A673 (cell line): ENCODE results near the gene SLC66A2. TPM values are rescaled to one million over a fixed set of nuclear protein-coding genes. Genes with fewer than 3 reads are reported as not detected.
"Not testable (repeated sequence)": the region's sequence is repeated elsewhere in the genome, so short reads cannot be mapped to it uniquely, and the experiment has no call there.

Experiments used
- BruUV-seq: library from RNA; stranded (reverse); fragments of 400-500 nt; replicated peaks from 2 replicates; lab custom pipeline; 2021; lab: Mats Ljungman, UMichigan
- CTCF ChIA-PET: fragments of 300-600 bp; sonication (Branson Sonifier 250); formaldehyde crosslinking; loops from one replicate; lab custom pipeline; 2022; ENCODE audit warnings: antibody characterized with exemption; lab: Charles Lee
- POLR2A ChIA-PET: fragments of 300-600 bp; sonication (Branson Sonifier 250); formaldehyde crosslinking; loops from one replicate; lab custom pipeline; 2022; ENCODE audit warnings: antibody characterized with exemption; ENCODE audit not compliant: low non-redundant PET; lab: Charles Lee
- DNase-seq: peaks from one replicate; pipeline ENCODE4 v3.0.0-alpha.2; 2015; ENCODE audit warnings: low spot score
- H3K27ac ChIP-seq: fragments of 200-600 bp; sonication (generic); 2 replicates; pipeline ENCODE4 v1.5.1; 2016; ENCODE audit warnings: mixed run types, low read depth, mild to moderate bottlenecking, mixed read lengths, antibody characterized with exemption, low read length; ENCODE audit not compliant: poor library complexity, severe bottlenecking
- H3K27me3 ChIP-seq: fragments of 200-600 bp; sonication (generic); replicated peaks from 2 replicates; pipeline ENCODE4 v1.6.1; 2017; ENCODE audit warnings: mixed run types, low read depth, mild to moderate bottlenecking, mixed read lengths, antibody characterized with exemption, low read length; ENCODE audit not compliant: insufficient read depth, poor library complexity
- H3K36me3 ChIP-seq: fragments of 200-600 bp; sonication (generic); 2 replicates; pipeline ENCODE4 v1.6.1; 2016; ENCODE audit warnings: mixed run types, mild to moderate bottlenecking, mixed read lengths, antibody characterized with exemption, low read length; ENCODE audit not compliant: insufficient read depth, poor library complexity, severe bottlenecking
- H3K4me1 ChIP-seq: fragments of 200-600 bp; sonication (generic); 2 replicates; pipeline ENCODE4 v1.6.1; 2017; ENCODE audit warnings: mixed run types, mild to moderate bottlenecking, mixed read lengths, antibody characterized with exemption, low read length; ENCODE audit not compliant: insufficient read depth, poor library complexity, severe bottlenecking
- H3K4me3 ChIP-seq: fragments of 200-600 bp; sonication (generic); 2 replicates; pipeline ENCODE4 v1.5.1; 2016; ENCODE audit warnings: low read depth, mixed run types, mild to moderate bottlenecking, mixed read lengths, low read length; ENCODE audit not compliant: poor library complexity, severe bottlenecking
- H3K9me3 ChIP-seq: fragments of 200-600 bp; sonication (generic); 2 replicates; pipeline ENCODE4 v1.6.1; 2016; ENCODE audit warnings: mixed run types, low read depth, mild to moderate bottlenecking, mixed read lengths, antibody characterized with exemption, low read length; ENCODE audit not compliant: poor library complexity, severe bottlenecking
- CTCF ChIP-seq: fragments of 300-800, 200-600 bp; sonication (generic); conservative IDR thresholded peaks from 2 replicates; pipeline ENCODE4 v1.5.1; 2017; ENCODE audit warnings: low read depth, mild to moderate bottlenecking, antibody characterized with exemption, low read length, moderate library complexity, mixed read lengths
- EZH2 ChIP-seq: fragments of 200-600 bp; sonication (generic); IDR thresholded peaks from 2 replicates; pipeline ENCODE4 v1.6.1; 2017; ENCODE audit warnings: borderline replicate concordance, low read depth, mild to moderate bottlenecking, mixed read lengths, antibody characterized with exemption, low read length; ENCODE audit not compliant: poor library complexity, severe bottlenecking
- intact Hi-C: fragments of 100-400 bp; cut with micrococcal nuclease; formaldehyde crosslinking; loops from one replicate; pipeline ENCODE4 v1.10.0; 2022; ENCODE audit not compliant: unreplicated experiment
- total RNA-seq: library from RNA; stranded (reverse); gene quantifications from 2 replicates; pipeline ENCODE4 v1.2.3, GENCODE V29; 2021

The SLC66A2 gene
- total RNA-seq, 1 experiment from 2014 or later = 28.0 TPM

- Histone ChIP-seq H3K36me3 (no peaks in the 10 kb centered on the region), H3K27me3 (no peaks in the 10 kb centered on the region), H3K4me1 (no peaks in the 10 kb centered on the region), H3K27ac (no peak overlapping the region), H3K4me3 (no peak overlapping the region), H3K9me3 (no peaks in the 10 kb centered on the region)
- ChIA-PET POLR2A (no interaction called here), CTCF (no interaction called here)
- TF ChIP-seq EZH2 = no peak
- no peak for TF ChIP-seq CTCF
- no peak for DNase-seq
- no TSS peak for BruUV-seq
- intact Hi-C loops = no loop called here
These were observed 71.9 kb downstream of the SLC66A2 start for GRCh38 chr18:79879566-79879965.

- ChIA-PET CTCF (no interaction called here), POLR2A (no interaction called here)
- H3K4me1 ChIP-seq = no peaks in the 10 kb centered on the region
- no peak overlapping the region for H3K4me3 ChIP-seq
- no peak overlapping the region for H3K27ac ChIP-seq
- H3K27me3 ChIP-seq = no peaks in the 10 kb centered on the region
- H3K36me3 ChIP-seq = no peaks in the 10 kb centered on the region
- H3K9me3 ChIP-seq = no peaks in the 10 kb centered on the region
- DNase-seq = no peak
- intact Hi-C loops = no loop called here
- no peak for TF ChIP-seq CTCF
- TF ChIP-seq EZH2 = no peak
- BruUV-seq = no TSS peak
These were observed 72.6 kb downstream of the SLC66A2 start for GRCh38 chr18:79878741-79879378.

- H3K9me3 ChIP-seq, POLR2A ChIA-PET, H3K27ac ChIP-seq, H3K36me3 ChIP-seq, CTCF ChIA-PET, H3K27me3 ChIP-seq, BruUV-seq, intact Hi-C loops, DNase-seq, H3K4me3 ChIP-seq, H3K4me1 ChIP-seq: not testable (repeated sequence)
These were observed 73.2 kb downstream of the SLC66A2 start for GRCh38 chr18:79878246-79878645.
